OCI-LY1 (cell line): ENCODE results near the gene SEMA3A.

Source experiments
- H2AFZ ChIP-seq: fragments of 200-600 bp; sonication (generic), shearing (Covaris generic); 2 replicates; pipeline ENCODE4 v1.6.0; 2014; ENCODE audit warnings: antibody characterized with exemption, mild to moderate bottlenecking, low read length
- H3F3A ChIP-seq: fragments of 200-600 bp; sonication (generic), shearing (Covaris generic); 2 replicates; pipeline ENCODE4 v1.6.0; 2014; ENCODE audit warnings: mild to moderate bottlenecking, antibody characterized with exemption, low read length, moderate library complexity; ENCODE audit not compliant: insufficient read depth
- H3K27ac ChIP-seq: fragments of 200-600 bp; sonication (generic); 2 replicates; pipeline ENCODE4 v1.5.1; 2014; ENCODE audit warnings: low read length, mixed run types, mild to moderate bottlenecking, low read depth; ENCODE audit not compliant: poor library complexity, severe bottlenecking
- H3K27me3 ChIP-seq: fragments of 200-600 bp; sonication (generic); 2 replicates; pipeline ENCODE4 v1.6.0; 2014; ENCODE audit warnings: antibody characterized with exemption, mild to moderate bottlenecking, low read length, moderate library complexity; ENCODE audit not compliant: insufficient read depth
- H3K36me3 ChIP-seq: fragments of 200-600 bp; sonication (generic); 2 replicates; pipeline ENCODE4 v1.6.1; 2014; ENCODE audit warnings: mild to moderate bottlenecking, antibody characterized with exemption, low read length, moderate library complexity, mixed read lengths; ENCODE audit not compliant: insufficient read depth
- H3K4me1 ChIP-seq: fragments of 200-600 bp; sonication (generic); 2 replicates; pipeline ENCODE4 v1.5.1; 2014; ENCODE audit warnings: mild to moderate bottlenecking, low read length, moderate library complexity; ENCODE audit not compliant: insufficient read depth, severe bottlenecking
- H3K4me2 ChIP-seq: fragments of 200-600 bp; sonication (generic), shearing (Covaris generic); 2 replicates; pipeline ENCODE4 v1.6.1; 2014; ENCODE audit warnings: low read length
- H3K4me3 ChIP-seq: fragments of 200-600 bp; sonication (generic); 2 replicates; pipeline ENCODE4 v1.5.1; 2014; ENCODE audit warnings: low read length, low read depth, mild to moderate bottlenecking, mixed read lengths; ENCODE audit not compliant: poor library complexity, severe bottlenecking
- H3K79me2 ChIP-seq: fragments of 200-600 bp; shearing (Covaris generic); 2 replicates; pipeline ENCODE4 v1.6.1; 2016; ENCODE audit warnings: mixed run types, low read length, mixed read lengths; ENCODE audit not compliant: insufficient read depth
- H3K9ac ChIP-seq: fragments of 200-600 bp; sonication (generic), shearing (Covaris generic); 2 replicates; pipeline ENCODE4 v1.6.1; 2014; ENCODE audit warnings: mild to moderate bottlenecking, low read length, mixed read lengths
- H3K9me2 ChIP-seq: fragments of 200-600 bp; sonication (generic), shearing (Covaris generic); 2 replicates; pipeline ENCODE4 v1.6.1; 2014; ENCODE audit warnings: low read depth, mild to moderate bottlenecking, low read length, mixed read lengths
- H3K9me3 ChIP-seq: fragments of 200-600 bp; shearing (Covaris generic); 2 replicates; pipeline ENCODE4 v1.6.1; 2014; ENCODE audit warnings: low read length, mixed read lengths
- H4K20me1 ChIP-seq: fragments of 200-600 bp; sonication (generic), shearing (Covaris generic); 2 replicates; pipeline ENCODE4 v1.6.0; 2016; ENCODE audit warnings: mild to moderate bottlenecking, low read length; ENCODE audit not compliant: insufficient read depth
- EZH2 ChIP-seq: fragments of 200-600 bp; sonication (generic), shearing (Covaris generic); IDR thresholded peaks from 2 replicates; pipeline ENCODE4 v1.8.0; 2017; ENCODE audit warnings: borderline replicate concordance, mixed run types, mild to moderate bottlenecking, antibody characterized with exemption, low read length, moderate library complexity, mixed read lengths
- TF ChIP-seq, protein P1 (sequence below): fragments of 200-600 bp; sonication (generic), shearing (Covaris generic); IDR thresholded peaks from 2 replicates; pipeline ENCODE4 v1.5.1; 2017; ENCODE audit warnings: mild to moderate bottlenecking, antibody characterized with exemption, low read length, moderate library complexity, mixed read lengths

Gene SEMA3A

GRCh38 chr7:84013616-84014240, 180.9 kb downstream of the SEMA3A start:
- Histone ChIP-seq H3K4me2 (no peak overlapping the region), H3K27me3 (no peaks in the 10 kb centered on the region), H3K36me3 (no peaks in the 10 kb centered on the region), H3K79me2 (no peaks in the 10 kb centered on the region), H3K4me1 (no peaks in the 10 kb centered on the region), H3F3A (no peaks in the 10 kb centered on the region), H2AFZ (no peak overlapping the region), H3K9ac (no peak overlapping the region), H3K27ac (no peak overlapping the region), H3K9me3 (no peaks in the 10 kb centered on the region), H3K4me3 (no peak overlapping the region), H3K9me2 (no peaks in the 10 kb centered on the region), H4K20me1 (no peaks in the 10 kb centered on the region)
- TF ChIP-seq EZH2 = no peak
- TF ChIP-seq, protein P1, sequence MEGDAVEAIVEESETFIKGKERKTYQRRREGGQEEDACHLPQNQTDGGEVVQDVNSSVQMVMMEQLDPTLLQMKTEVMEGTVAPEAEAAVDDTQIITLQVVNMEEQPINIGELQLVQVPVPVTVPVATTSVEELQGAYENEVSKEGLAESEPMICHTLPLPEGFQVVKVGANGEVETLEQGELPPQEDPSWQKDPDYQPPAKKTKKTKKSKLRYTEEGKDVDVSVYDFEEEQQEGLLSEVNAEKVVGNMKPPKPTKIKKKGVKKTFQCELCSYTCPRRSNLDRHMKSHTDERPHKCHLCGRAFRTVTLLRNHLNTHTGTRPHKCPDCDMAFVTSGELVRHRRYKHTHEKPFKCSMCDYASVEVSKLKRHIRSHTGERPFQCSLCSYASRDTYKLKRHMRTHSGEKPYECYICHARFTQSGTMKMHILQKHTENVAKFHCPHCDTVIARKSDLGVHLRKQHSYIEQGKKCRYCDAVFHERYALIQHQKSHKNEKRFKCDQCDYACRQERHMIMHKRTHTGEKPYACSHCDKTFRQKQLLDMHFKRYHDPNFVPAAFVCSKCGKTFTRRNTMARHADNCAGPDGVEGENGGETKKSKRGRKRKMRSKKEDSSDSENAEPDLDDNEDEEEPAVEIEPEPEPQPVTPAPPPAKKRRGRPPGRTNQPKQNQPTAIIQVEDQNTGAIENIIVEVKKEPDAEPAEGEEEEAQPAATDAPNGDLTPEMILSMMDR = no peak

GRCh38 chr7:84009782-84010181, 184.8 kb downstream of the SEMA3A start:
- Histone ChIP-seq H2AFZ (no peak overlapping the region), H4K20me1 (no peaks in the 10 kb centered on the region), H3K27me3 (no peaks in the 10 kb centered on the region), H3K9me2 (no peaks in the 10 kb centered on the region), H3K36me3 (no peaks in the 10 kb centered on the region), H3K4me1 (no peaks in the 10 kb centered on the region), H3K9ac (no peak overlapping the region), H3K4me3 (no peak overlapping the region), H3F3A (no peaks in the 10 kb centered on the region), H3K79me2 (no peaks in the 10 kb centered on the region), H3K9me3 (no peaks in the 10 kb centered on the region), H3K4me2 (no peak overlapping the region), H3K27ac (no peak overlapping the region)
- TF ChIP-seq, protein P1 = no peak
- TF ChIP-seq EZH2 = no peak

DNA sequence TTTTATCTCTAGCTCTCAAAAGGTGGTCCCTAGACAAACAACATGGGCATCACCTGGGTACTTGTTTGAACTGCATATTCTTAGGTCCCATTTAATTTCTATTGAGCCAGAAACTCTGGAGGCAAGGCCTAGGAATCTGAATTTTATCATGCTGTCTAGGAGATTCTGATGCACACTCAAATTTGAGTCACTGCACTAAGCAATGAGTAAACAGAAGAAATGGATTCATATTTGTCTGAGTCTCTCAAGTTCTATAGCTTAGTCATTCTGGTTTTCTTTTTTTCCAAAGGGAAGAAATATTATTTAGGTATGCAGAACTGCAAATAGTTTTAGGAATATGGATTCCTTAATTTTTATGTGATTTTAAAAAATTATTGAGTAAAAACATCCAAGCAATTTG, 185.5 kb downstream of the SEMA3A start:
- Histone ChIP-seq H3K79me2 (no peaks in the 10 kb centered on the region), H3K27ac (no peak overlapping the region), H3K27me3 (no peaks in the 10 kb centered on the region), H3K4me2 (no peak overlapping the region), H3K4me1 (no peaks in the 10 kb centered on the region), H4K20me1 (no peaks in the 10 kb centered on the region), H3F3A (no peaks in the 10 kb centered on the region), H2AFZ (no peak overlapping the region), H3K4me3 (no peak overlapping the region), H3K9me2 (no peaks in the 10 kb centered on the region), H3K9me3 (no peaks in the 10 kb centered on the region), H3K36me3 (no peaks in the 10 kb centered on the region), H3K9ac (no peak overlapping the region)
- TF ChIP-seq EZH2 = no peak
- TF ChIP-seq, protein P1 = no peak
